KOPT-K1 (cell line): ENCODE data around the gene SMAD3.

Experiments
- H3K27ac ChIP-seq: fragments of 200-600 bp; sonication (generic); 2 replicates; pipeline ENCODE4 v1.5.1; 2016; ENCODE audit warnings: antibody characterized with exemption, mild to moderate bottlenecking, low read depth, low read length; ENCODE audit not compliant: poor library complexity, severe bottlenecking
- H3K36me3 ChIP-seq: fragments of 200-600 bp; sonication (generic); 2 replicates; pipeline ENCODE4 v1.5.1; 2017; ENCODE audit warnings: antibody characterized with exemption, mild to moderate bottlenecking, low read length, moderate library complexity; ENCODE audit not compliant: insufficient read depth
- H3K9me3 ChIP-seq: fragments of 200-600 bp; sonication (generic); 2 replicates; pipeline ENCODE4 v1.5.1; 2017; ENCODE audit warnings: antibody characterized with exemption, low read length, mild to moderate bottlenecking; ENCODE audit not compliant: insufficient read depth, poor library complexity, severe bottlenecking

Gene SMAD3

GRCh38 chr15:67177752-67178151 lies 112.3 kb downstream of the SMAD3 start:
- Histone ChIP-seq H3K9me3 (no peaks in the 10 kb centered on the region), H3K36me3 (no peaks in the 10 kb centered on the region), H3K27ac (no peak overlapping the region)

DNA sequence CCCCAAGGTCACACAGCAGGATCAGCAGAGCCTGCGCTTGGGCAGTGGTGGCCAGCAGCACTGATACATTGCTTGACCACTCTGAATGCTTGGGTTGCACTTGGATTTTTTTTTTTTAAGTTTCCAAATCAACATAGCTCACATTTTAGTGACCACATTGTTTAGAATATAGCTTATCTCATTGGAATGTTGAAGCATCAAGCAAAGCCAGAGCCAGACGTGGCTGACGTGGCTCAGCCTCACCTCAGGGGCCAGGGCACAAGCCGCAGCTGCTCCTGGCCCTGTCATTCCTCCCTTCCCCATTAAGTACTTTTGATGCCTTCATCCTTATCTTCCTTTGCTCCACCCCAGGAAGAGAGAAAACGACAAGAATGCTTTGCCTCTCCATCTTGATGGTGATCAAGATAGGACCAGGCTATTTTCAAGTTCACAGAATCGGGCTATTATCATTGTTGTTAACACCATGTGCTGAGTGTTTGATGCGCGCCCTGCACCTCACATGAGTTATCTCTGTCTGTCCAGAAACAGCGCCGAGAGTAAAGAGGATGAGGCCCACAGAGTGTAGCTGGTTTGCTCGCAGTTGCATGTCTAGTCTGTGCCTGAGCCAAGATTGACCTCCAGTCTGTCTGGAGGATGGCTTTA lies 113.3 kb downstream of the SMAD3 start:
- no peak overlapping the region for H3K27ac ChIP-seq
- H3K9me3 ChIP-seq: no peaks in the 10 kb centered on the region
- no peaks in the 10 kb centered on the region for H3K36me3 ChIP-seq

DNA sequence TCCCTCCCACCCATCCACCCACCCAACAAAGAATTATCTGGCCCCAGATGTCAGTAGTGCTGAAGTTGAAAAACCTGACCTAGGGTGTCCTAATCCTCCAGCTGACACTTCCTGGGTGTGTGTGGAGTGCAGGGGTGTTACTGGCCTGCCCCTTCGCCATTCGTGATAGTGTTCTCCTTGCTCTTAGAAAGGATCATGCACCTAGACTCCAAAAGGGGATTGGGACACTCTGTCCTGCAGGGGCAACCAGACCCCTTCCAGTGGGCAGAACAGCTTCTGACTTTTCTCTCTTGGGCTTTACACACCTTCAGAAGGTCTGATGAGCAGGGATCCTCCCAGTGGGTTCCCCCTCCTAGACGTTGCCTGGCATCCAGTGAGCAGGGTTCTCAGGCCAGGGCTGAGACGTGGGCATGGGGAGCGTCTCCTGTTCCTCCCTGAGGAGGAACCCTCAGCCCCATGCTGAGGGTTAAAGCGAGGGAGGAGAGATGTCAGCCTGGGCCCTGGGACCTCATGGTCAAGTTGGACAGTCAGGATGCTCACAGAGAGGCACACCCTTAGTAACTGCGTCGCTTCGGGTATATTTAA lies 114.1 kb downstream of the SMAD3 start:
- Histone ChIP-seq H3K27ac (no peak overlapping the region), H3K36me3 (no peaks in the 10 kb centered on the region), H3K9me3 (no peaks in the 10 kb centered on the region)

- Histone ChIP-seq H3K36me3 (no peaks in the 10 kb centered on the region), H3K27ac (no peak overlapping the region), H3K9me3 (no peaks in the 10 kb centered on the region)
Observed at GRCh38 chr15:67180035-67180434, 114.6 kb downstream of the SMAD3 start.

DNA sequence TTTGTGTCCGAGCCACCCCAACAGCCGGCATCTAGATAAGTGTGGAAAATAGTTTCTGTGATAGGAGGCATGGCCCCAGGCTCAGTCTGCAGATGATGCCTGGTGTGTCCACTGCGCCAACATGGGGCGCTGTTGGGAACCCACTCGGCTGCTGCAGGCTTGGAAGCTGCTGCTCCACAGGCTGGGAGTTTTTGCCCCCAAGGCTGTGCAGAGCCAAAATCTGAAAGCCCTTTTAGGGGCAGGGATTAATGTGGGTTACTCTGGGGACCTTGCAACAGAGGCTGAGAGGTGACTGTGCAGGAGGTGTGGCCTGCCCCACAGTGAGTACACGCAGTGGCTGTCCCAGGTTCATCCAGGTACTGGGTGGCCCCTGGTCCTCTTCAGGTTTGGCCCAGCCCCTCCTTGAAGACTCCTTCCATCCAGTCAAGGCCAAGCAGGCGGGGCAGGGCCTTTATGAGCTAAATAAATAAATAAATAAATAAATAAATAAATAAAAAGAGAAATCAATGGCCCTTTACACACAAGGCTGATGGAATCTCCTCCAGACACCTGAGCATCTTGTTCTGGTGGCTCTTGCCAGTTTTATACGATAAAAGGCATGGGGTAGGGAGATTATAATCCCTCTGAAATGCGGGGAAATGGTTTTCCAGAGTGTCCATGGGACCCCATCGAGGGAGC lies 115.3 kb downstream of the SMAD3 start:
- H3K36me3 ChIP-seq: no peaks in the 10 kb centered on the region
- no peaks in the 10 kb centered on the region for H3K9me3 ChIP-seq
- no peak overlapping the region for H3K27ac ChIP-seq

GRCh38 chr15:67181221-67181639 lies 115.8 kb downstream of the SMAD3 start:
- Histone ChIP-seq H3K36me3 (no peaks in the 10 kb centered on the region), H3K9me3 (no peaks in the 10 kb centered on the region), H3K27ac (no peak overlapping the region)

GRCh38 chr15:67183443-67184169 lies 118.2 kb downstream of the SMAD3 start:
- H3K27ac ChIP-seq: no peak overlapping the region
- no peaks in the 10 kb centered on the region for H3K9me3 ChIP-seq
- H3K36me3 ChIP-seq: no peaks in the 10 kb centered on the region

- no peak overlapping the region for H3K27ac ChIP-seq
- no peaks in the 10 kb centered on the region; the same call in 1 of the 2 replicates for H3K36me3 ChIP-seq
- no peaks in the 10 kb centered on the region for H3K9me3 ChIP-seq
Observed at GRCh38 chr15:67184208-67184925, 119.0 kb downstream of the SMAD3 start.

- no peaks in the 10 kb centered on the region; the same call in 1 of the 2 replicates for H3K36me3 ChIP-seq
Observed at GRCh38 chr15:67185051-67185450, 119.6 kb downstream of the SMAD3 start.

GRCh38 chr15:67185621-67186225 lies 120.3 kb downstream of the SMAD3 start:
- no peaks in the 10 kb centered on the region for H3K9me3 ChIP-seq
- H3K36me3 ChIP-seq: no peaks in the 10 kb centered on the region; the same call in 1 of the 2 replicates
- H3K27ac ChIP-seq: peak overlapping the region; percentile 29

More at GRCh38 chr15:67185051-67185450, 119.6 kb downstream of the SMAD3 start:
- Histone ChIP-seq H3K9me3 (no peaks in the 10 kb centered on the region), H3K27ac (no peak overlapping the region)

- Histone ChIP-seq H3K27ac (peak overlapping the region; percentile 29), H3K9me3 (no peaks in the 10 kb centered on the region), H3K36me3 (no peaks in the 10 kb centered on the region; the same call in 1 of the 2 replicates)
Observed at GRCh38 chr15:67186226-67186649, 120.8 kb downstream of the SMAD3 start.

GRCh38 chr15:67186688-67187087 lies 121.3 kb downstream of the SMAD3 start:
- Histone ChIP-seq H3K9me3 (no peaks in the 10 kb centered on the region), H3K27ac (peak overlapping the region; percentile 9), H3K36me3 (no peaks in the 10 kb centered on the region; the same call in 1 of the 2 replicates)

DNA sequence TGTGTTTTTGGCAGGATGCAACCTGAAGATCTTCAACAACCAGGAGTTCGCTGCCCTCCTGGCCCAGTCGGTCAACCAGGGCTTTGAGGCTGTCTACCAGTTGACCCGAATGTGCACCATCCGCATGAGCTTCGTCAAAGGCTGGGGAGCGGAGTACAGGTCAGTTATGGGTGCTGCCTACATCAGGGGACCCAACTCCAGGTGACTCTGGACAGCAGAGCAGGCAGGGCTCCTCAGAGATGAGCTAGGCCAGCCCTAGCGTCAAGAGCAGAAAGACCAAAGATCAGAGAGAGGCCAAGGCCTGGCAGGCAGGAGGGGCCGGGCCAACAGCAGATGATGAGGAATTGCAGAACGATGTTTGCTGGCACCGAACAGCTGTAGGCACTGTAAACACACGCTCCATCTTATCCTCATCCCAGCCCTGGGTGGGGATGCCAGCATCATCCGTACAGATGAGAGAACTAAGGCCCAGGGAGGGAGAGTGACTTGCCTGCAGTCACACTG lies 122.0 kb downstream of the SMAD3 start:
- no peaks in the 10 kb centered on the region; the same call in 1 of the 2 replicates for H3K36me3 ChIP-seq
- no peak overlapping the region for H3K27ac ChIP-seq

GRCh38 chr15:67188551-67189218 lies 123.3 kb downstream of the SMAD3 start:
- no peaks in the 10 kb centered on the region for H3K9me3 ChIP-seq
- peaks cover 12% of the 10 kb centered on the region for H3K36me3 ChIP-seq
- no peak overlapping the region for H3K27ac ChIP-seq

More for the DNA sequence above, 122.0 kb downstream of the SMAD3 start:
- no peaks in the 10 kb centered on the region for H3K9me3 ChIP-seq
